ENCODE data around the gene ZCCHC7. TPM values are rescaled to one million over a fixed set of nuclear protein-coding genes. Genes with fewer than 3 reads are reported as not detected.
"Not testable (repeated sequence)": the region's sequence is repeated elsewhere in the genome, so short reads cannot be mapped to it uniquely, and the experiment has no call there.

The ZCCHC7 gene
- polyA plus RNA-seq, 4 donors: 4.9 to 15.0 (median 7.9) TPM

- Histone ChIP-seq H3K4me3 (ENCODE audit: low read depth in 1 of 3, low read length in 3 of 3) (no peak overlapping the region), H3K4me1 (ENCODE audit: control insufficient read depth in 3 of 3, insufficient read depth in 2 of 3, low read depth in 1 of 3, low read length in 2 of 3) (no peaks in the 10 kb centered on the region), H3K27ac (ENCODE audit: low read depth in 1 of 3, low read length in 2 of 3) (no peak overlapping the region), H3K27me3 (ENCODE audit: control insufficient read depth in 3 of 3, insufficient read depth in 3 of 3, low read length in 3 of 3) (no peaks in the 10 kb centered on the region), H3K9me3 (ENCODE audit: control insufficient read depth in 2 of 2, insufficient read depth in 1 of 2, low read depth in 1 of 2, low read length in 1 of 2) (no peaks in the 10 kb centered on the region), H3K36me3 (ENCODE audit: control insufficient read depth in 3 of 3, insufficient read depth in 2 of 3, low read depth in 1 of 3, low read length in 3 of 3) (peaks cover 0 to 2% (median 0%) of the 10 kb centered on the region in 3 donors)
- DNase-seq: no peak
- WGBS, 3 donors: 62 to 80% (median 70%) methylated on average over 3 of the region's 3 CpGs
- FAIRE-seq: no peak
Observed at GRCh38 chr9:37297592-37297991, 177.2 kb downstream of the ZCCHC7 start.

DNA sequence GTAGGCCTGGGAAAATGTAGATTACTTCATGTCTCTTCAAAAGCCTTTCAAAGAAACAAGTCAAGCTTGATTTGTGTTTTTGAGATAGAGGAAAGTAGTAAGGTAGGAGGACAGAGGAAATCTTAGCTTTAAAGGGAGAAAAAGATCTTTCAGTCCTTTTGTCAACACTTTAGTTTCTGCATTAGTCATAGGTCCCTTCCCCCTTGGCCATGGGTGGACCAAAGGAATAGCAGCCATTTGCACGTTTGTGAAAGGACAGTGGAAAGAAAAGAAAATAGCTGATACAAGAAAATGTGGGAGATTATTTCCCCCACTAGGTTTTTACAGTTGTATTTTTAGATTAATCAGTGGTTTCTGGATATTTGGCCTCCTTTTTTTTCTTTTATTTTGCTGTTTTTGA lies 180.2 kb downstream of the ZCCHC7 start:
- 61 to 77% (median 70%) methylated on average over 1 of the region's 1 CpG for WGBS, 3 donors
- Histone ChIP-seq H3K36me3 (ENCODE audit: control insufficient read depth in 3 of 3, insufficient read depth in 2 of 3, low read depth in 1 of 3, low read length in 3 of 3) (peaks cover 0 to 2% (median 0%) of the 10 kb centered on the region in 3 donors), H3K27me3 (ENCODE audit: control insufficient read depth in 3 of 3, insufficient read depth in 3 of 3, low read length in 3 of 3) (no peaks in the 10 kb centered on the region), H3K9me3 (ENCODE audit: control insufficient read depth in 2 of 2, insufficient read depth in 1 of 2, low read depth in 1 of 2, low read length in 1 of 2) (no peaks in the 10 kb centered on the region), H3K4me1 (ENCODE audit: control insufficient read depth in 3 of 3, insufficient read depth in 2 of 3, low read depth in 1 of 3, low read length in 2 of 3) (no peaks in the 10 kb centered on the region), H3K4me3 (ENCODE audit: low read depth in 1 of 3, low read length in 3 of 3) (no peak overlapping the region), H3K27ac (ENCODE audit: low read depth in 1 of 3, low read length in 2 of 3) (no peak overlapping the region)
- no peak for FAIRE-seq
- DNase-seq: no peak

DNA sequence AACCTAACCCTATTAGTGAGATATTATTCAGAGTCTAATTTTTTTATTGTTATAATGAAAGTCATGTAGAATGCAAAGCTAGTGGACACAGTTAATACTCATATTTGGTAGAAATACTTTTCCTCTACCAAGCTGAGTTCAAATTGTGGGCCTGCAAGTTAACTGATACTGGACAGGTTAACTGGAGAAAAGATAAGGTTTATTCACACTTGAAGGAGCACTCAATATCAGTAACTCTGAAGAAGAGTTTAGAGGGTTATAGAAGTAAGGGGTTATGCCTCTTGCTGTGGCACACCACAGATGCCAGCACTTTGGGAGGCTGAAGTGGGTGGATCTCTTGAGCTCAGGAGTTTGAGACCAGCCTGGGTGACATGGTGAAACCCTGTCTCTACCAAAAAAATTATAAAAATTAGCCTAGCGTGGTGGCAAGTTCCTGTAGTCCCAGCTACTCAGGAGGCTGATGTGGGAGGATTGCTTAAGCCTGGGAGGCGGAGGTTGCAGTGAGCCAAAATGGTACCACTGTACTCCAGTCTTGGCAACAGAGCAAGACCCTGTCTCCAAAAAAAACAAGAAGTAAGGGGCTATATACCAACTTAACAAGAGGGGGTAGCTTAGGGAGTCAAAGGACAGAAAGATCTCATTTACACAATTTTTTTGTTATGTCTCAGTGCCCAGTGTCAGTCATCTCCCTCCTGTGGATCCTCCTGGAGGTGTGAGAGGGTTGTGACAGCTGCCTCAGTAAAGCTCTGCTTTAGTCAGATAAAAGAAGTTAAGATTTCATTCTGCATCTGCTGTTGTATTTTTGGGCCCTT lies 180.9 kb downstream of the ZCCHC7 start:
- 93 to 97% (median 94%) methylated on average over 2 of the region's 2 CpGs for WGBS, 3 donors
- Histone ChIP-seq H3K9me3 (ENCODE audit: control insufficient read depth in 2 of 2, insufficient read depth in 1 of 2, low read depth in 1 of 2, low read length in 1 of 2) (no peaks in the 10 kb centered on the region), H3K27ac (ENCODE audit: low read depth in 1 of 3, low read length in 2 of 3) (no peak overlapping the region), H3K27me3 (ENCODE audit: control insufficient read depth in 3 of 3, insufficient read depth in 3 of 3, low read length in 3 of 3) (no peaks in the 10 kb centered on the region), H3K4me1 (ENCODE audit: control insufficient read depth in 3 of 3, insufficient read depth in 2 of 3, low read depth in 1 of 3, low read length in 2 of 3) (no peaks in the 10 kb centered on the region), H3K4me3 (ENCODE audit: low read depth in 1 of 3, low read length in 3 of 3) (no peak overlapping the region), H3K36me3 (ENCODE audit: control insufficient read depth in 3 of 3, insufficient read depth in 2 of 3, low read depth in 1 of 3, low read length in 3 of 3) (peaks cover 0 to 4% (median 2%) of the 10 kb centered on the region in 3 donors)
- DNase-seq: no peak
- FAIRE-seq: no peak

GRCh38 chr9:37301854-37302172 lies 181.4 kb downstream of the ZCCHC7 start:
- Histone ChIP-seq H3K36me3 (ENCODE audit: control insufficient read depth in 3 of 3, insufficient read depth in 2 of 3, low read depth in 1 of 3, low read length in 3 of 3) (peaks cover 0 to 6% (median 2%) of the 10 kb centered on the region in 3 donors), H3K4me1 (ENCODE audit: control insufficient read depth in 3 of 3, insufficient read depth in 2 of 3, low read depth in 1 of 3, low read length in 2 of 3) (no peaks in the 10 kb centered on the region), H3K9me3 (ENCODE audit: control insufficient read depth in 2 of 2, insufficient read depth in 1 of 2, low read depth in 1 of 2, low read length in 1 of 2) (no peaks in the 10 kb centered on the region), H3K4me3 (ENCODE audit: low read depth in 1 of 3, low read length in 3 of 3) (no peak overlapping the region), H3K27ac (ENCODE audit: low read depth in 1 of 3, low read length in 2 of 3) (no peak overlapping the region), H3K27me3 (ENCODE audit: control insufficient read depth in 3 of 3, insufficient read depth in 3 of 3, low read length in 3 of 3) (no peaks in the 10 kb centered on the region)
- FAIRE-seq (no peak), DNase-seq (no peak)
- 5 to 59% (median 28%) methylated on average over 1 of the region's 1 CpG for WGBS, 3 donors

GRCh38 chr9:37302277-37302676 lies 181.9 kb downstream of the ZCCHC7 start:
- H3K36me3 ChIP-seq (ENCODE audit: control insufficient read depth in 3 of 3, insufficient read depth in 2 of 3, low read depth in 1 of 3, low read length in 3 of 3): peaks cover 0 to 7% (median 2%) of the 10 kb centered on the region in 3 donors
- no peaks in the 10 kb centered on the region for H3K9me3 ChIP-seq (ENCODE audit: control insufficient read depth in 2 of 2, insufficient read depth in 1 of 2, low read depth in 1 of 2, low read length in 1 of 2)
- no peak overlapping the region for H3K27ac ChIP-seq (ENCODE audit: low read depth in 1 of 3, low read length in 2 of 3)
- no peaks in the 10 kb centered on the region for H3K27me3 ChIP-seq (ENCODE audit: control insufficient read depth in 3 of 3, insufficient read depth in 3 of 3, low read length in 3 of 3)
- 49 to 71% (median 71%) methylated on average over 3 of the region's 3 CpGs for WGBS, 3 donors
- peak in 1 of 2 donors; percentile 48 for DNase-seq
- no peaks in the 10 kb centered on the region for H3K4me1 ChIP-seq (ENCODE audit: control insufficient read depth in 3 of 3, insufficient read depth in 2 of 3, low read depth in 1 of 3, low read length in 2 of 3)
- H3K4me3 ChIP-seq (ENCODE audit: low read depth in 1 of 3, low read length in 3 of 3): no peak overlapping the region
- no peak for FAIRE-seq

GRCh38 chr9:37303272-37303671 lies 182.9 kb downstream of the ZCCHC7 start:
- H3K36me3 ChIP-seq (ENCODE audit: control insufficient read depth in 3 of 3, insufficient read depth in 2 of 3, low read depth in 1 of 3, low read length in 3 of 3); FAIRE-seq; H3K4me1 ChIP-seq (ENCODE audit: control insufficient read depth in 3 of 3, insufficient read depth in 2 of 3, low read depth in 1 of 3, low read length in 2 of 3); DNase-seq; H3K27me3 ChIP-seq (ENCODE audit: control insufficient read depth in 3 of 3, insufficient read depth in 3 of 3, low read length in 3 of 3); H3K27ac ChIP-seq (ENCODE audit: low read depth in 1 of 3, low read length in 2 of 3); H3K4me3 ChIP-seq (ENCODE audit: low read depth in 1 of 3, low read length in 3 of 3); H3K9me3 ChIP-seq (ENCODE audit: control insufficient read depth in 2 of 2, insufficient read depth in 1 of 2, low read depth in 1 of 2, low read length in 1 of 2): not testable (repeated sequence)
- 94 to 97% (median 95%) methylated on average over 11 of the region's 11 CpGs for WGBS, 3 donors

DNA sequence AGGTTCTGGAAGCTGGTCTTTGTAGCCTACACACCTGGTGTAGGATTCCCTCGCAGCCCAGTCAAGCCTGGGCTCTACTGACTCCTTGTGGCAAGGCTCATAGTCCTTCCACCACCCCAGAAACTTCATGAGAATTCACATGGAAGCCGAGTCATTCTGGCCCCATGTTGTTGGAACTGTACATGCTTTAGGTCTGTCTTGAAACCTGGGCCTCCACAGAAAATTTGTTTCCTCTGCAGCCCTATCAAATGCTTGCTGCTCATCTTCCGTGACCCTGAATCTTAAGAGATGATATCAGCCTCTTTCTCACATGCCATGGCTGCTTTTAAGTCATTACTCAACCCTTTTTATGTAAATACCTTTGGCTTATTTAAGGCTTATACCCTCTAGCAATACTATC lies 188.8 kb downstream of the ZCCHC7 start:
- FAIRE-seq: no peak
- Histone ChIP-seq H3K27ac (ENCODE audit: low read depth in 1 of 3, low read length in 2 of 3) (no peak overlapping the region), H3K4me1 (ENCODE audit: control insufficient read depth in 3 of 3, insufficient read depth in 2 of 3, low read depth in 1 of 3, low read length in 2 of 3) (no peaks in the 10 kb centered on the region), H3K9me3 (ENCODE audit: control insufficient read depth in 2 of 2, insufficient read depth in 1 of 2, low read depth in 1 of 2, low read length in 1 of 2) (no peaks in the 10 kb centered on the region), H3K4me3 (ENCODE audit: low read depth in 1 of 3, low read length in 3 of 3) (no peak overlapping the region), H3K27me3 (ENCODE audit: control insufficient read depth in 3 of 3, insufficient read depth in 3 of 3, low read length in 3 of 3) (no peaks in the 10 kb centered on the region), H3K36me3 (ENCODE audit: control insufficient read depth in 3 of 3, insufficient read depth in 2 of 3, low read depth in 1 of 3, low read length in 3 of 3) (peaks cover 0 to 14% (median 0%) of the 10 kb centered on the region in 3 donors)
- peak; percentile 8 to 16 for DNase-seq
- 82 to 97% (median 89%) methylated on average over 3 of the region's 3 CpGs for WGBS, 3 donors

GRCh38 chr9:37311938-37312708 lies 191.7 kb downstream of the ZCCHC7 start:
- no peaks in the 10 kb centered on the region for H3K27me3 ChIP-seq (ENCODE audit: control insufficient read depth in 3 of 3, insufficient read depth in 3 of 3, low read length in 3 of 3)
- DNase-seq (no peak), FAIRE-seq (no peak)
- H3K4me1 ChIP-seq (ENCODE audit: control insufficient read depth in 3 of 3, insufficient read depth in 2 of 3, low read depth in 1 of 3, low read length in 2 of 3): no peaks in the 10 kb centered on the region
- no peak overlapping the region for H3K27ac ChIP-seq (ENCODE audit: low read depth in 1 of 3, low read length in 2 of 3)
- H3K36me3 ChIP-seq (ENCODE audit: control insufficient read depth in 3 of 3, insufficient read depth in 2 of 3, low read depth in 1 of 3, low read length in 3 of 3): peaks cover 0 to 12% (median 2%) of the 10 kb centered on the region in 3 donors
- no peaks in the 10 kb centered on the region for H3K9me3 ChIP-seq (ENCODE audit: control insufficient read depth in 2 of 2, insufficient read depth in 1 of 2, low read depth in 1 of 2, low read length in 1 of 2)
- WGBS, 3 donors: 96 to 99% (median 98%) methylated on average over 3 of the region's 3 CpGs
- H3K4me3 ChIP-seq (ENCODE audit: low read depth in 1 of 3, low read length in 3 of 3): no peak overlapping the region
